Fibroblast of the aortic adventitia (primary cell): ENCODE data around the gene AQP7. TPM values are rescaled to one million over a fixed set of nuclear protein-coding genes. Genes with fewer than 3 reads are reported as not detected.
"Not testable (repeated sequence)": the region's sequence is repeated elsewhere in the genome, so short reads cannot be mapped to it uniquely, and the experiment has no call there.

Experiments used
- DNase-seq: peaks from one replicate; pipeline ENCODE4 v3.0.0-alpha.2; 2010; ENCODE audit warnings: low read depth
- H3K4me3 ChIP-seq: 2 replicates; pipeline ENCODE4 v1.5.1; 2011; ENCODE audit warnings: low read depth, mild to moderate bottlenecking, control low read depth, low read length, moderate library complexity
- total RNA-seq: library from RNA; depleted of rRNA; stranded (reverse); fragments of >200 nt; gene quantifications from 2 replicates; pipeline ENCODE4 v1.2.3, GENCODE V29; 2012; ENCODE audit warnings: low replicate concordance
- TF ChIP-seq, protein P1 (sequence below): IDR thresholded peaks from 2 replicates; pipeline ENCODE4 v1.5.1; 2011; ENCODE audit warnings: mild to moderate bottlenecking, low read length, control low read depth, inconsistent platforms; ENCODE audit not compliant: insufficient read depth

The AQP7 gene
- total RNA-seq: 0.09 TPM in 1 of 2 replicates, not detected in the other

DNA sequence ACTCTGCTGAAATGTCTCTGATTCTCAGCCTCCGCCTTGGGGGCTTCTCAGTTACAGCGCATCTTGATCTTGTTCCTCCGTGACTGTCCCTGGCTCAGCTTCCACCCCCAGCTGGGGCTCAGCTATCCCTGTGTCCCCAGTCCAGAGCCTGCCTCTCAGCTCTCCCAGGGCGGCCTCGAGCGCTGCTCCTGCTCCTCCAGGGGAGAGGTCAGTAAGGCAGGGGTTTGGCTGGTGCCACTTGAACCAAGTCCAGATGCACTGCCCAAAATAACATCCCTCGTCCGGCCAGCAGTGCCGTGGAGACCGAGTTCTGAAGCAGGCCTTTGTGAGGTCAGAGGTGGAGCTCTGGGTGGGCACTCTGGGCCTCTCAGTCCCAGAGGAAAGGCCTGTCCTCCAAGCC is at the start of gene AQP7:
TSS of gene AQP7 (minus strand) at position 198 of the 400 bp plus-strand sequence. CDS start 1,306 bp downstream, outside the sequence.
- not testable (repeated sequence) for DNase-seq, H3K4me3 ChIP-seq

DNA sequence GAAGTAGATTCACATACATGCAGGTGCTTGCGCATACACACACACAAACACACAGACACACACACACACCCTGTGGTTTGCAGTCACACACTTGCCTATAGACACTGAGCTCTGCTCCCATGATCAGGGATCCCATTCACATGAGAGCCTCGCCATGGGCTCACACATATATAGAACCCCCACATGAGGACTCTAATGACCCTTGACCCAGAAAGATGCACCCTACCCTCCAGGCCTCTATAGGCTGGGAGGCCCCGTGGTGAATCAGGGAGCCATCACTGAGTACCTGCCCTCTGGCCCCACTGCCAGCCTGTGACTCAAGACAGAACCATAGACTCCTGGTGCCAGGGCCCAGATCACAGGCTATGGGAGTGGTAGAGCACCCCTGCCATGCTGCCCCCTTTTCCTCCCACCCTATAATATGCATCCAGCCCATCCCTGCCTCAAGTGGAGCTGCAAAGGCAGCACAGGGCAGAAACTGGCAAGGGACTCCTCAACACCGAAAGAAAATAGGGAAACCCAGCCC is 48.3 kb upstream of the AQP7 start:
- no peak for DNase-seq
- TF ChIP-seq, protein P1, sequence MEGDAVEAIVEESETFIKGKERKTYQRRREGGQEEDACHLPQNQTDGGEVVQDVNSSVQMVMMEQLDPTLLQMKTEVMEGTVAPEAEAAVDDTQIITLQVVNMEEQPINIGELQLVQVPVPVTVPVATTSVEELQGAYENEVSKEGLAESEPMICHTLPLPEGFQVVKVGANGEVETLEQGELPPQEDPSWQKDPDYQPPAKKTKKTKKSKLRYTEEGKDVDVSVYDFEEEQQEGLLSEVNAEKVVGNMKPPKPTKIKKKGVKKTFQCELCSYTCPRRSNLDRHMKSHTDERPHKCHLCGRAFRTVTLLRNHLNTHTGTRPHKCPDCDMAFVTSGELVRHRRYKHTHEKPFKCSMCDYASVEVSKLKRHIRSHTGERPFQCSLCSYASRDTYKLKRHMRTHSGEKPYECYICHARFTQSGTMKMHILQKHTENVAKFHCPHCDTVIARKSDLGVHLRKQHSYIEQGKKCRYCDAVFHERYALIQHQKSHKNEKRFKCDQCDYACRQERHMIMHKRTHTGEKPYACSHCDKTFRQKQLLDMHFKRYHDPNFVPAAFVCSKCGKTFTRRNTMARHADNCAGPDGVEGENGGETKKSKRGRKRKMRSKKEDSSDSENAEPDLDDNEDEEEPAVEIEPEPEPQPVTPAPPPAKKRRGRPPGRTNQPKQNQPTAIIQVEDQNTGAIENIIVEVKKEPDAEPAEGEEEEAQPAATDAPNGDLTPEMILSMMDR: no peak
- H3K4me3 ChIP-seq: no peak overlapping the region

DNA sequence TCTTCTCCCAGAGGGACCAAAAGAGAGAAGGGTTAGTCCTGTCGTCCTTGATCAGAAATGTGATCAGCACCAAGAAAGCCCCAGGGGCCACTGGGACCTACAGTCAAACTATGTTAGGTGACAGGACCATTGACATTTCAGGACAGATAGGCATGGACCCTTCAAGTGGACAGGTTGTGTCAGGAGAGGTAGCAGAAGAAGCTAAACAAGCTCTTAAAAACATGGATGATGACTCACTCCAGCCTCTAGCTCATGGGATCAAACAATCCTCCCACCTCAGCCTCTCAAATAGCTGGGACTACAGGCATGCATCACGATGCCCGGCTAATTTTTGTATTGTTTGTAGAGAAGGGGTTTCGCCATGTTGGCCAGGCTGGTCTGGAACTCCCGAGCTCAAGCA is 47.3 kb upstream of the AQP7 start:
- no peak for DNase-seq
- TF ChIP-seq, protein P1: no peak
- H3K4me3 ChIP-seq: no peak overlapping the region

DNA sequence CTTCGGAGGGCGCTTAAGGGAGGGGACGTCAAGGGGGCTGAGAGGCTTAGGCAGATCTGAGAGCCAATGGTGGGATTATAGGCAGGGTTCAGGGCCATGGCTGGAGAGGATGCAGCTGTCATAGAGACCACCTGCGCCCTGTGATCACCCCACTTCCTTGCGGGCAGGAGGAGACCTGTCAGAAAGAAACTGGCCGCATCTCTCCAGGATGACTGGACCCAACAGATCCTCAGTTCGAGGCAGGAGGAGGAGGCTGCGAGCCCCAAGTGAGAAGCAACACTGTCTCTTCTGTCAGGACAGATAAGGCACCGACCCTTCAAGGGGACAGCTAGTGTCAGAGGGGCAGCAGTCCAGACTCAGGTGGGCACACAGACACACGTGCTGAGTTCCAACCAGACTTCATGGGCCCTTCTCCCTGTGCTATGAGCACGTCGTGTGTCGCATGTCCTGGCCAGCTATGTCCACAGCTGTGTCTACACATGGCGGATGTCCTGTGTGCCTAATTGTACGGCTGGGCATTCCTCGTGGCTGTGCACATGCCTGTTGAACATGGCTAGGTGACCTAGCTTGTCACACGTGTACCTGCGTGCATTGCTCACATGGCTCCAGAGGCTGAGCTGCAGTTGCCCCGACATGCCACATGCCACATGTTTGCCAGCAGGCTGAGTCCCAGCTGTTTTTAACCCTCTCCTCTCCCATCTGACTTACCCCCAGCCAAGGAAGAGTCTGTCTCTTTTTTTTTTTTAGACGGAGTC is 45.6 kb upstream of the AQP7 start:
- H3K4me3 ChIP-seq: peak overlapping the region; percentile 44
- TF ChIP-seq, protein P1: no peak
- DNase-seq: no peak

DNA sequence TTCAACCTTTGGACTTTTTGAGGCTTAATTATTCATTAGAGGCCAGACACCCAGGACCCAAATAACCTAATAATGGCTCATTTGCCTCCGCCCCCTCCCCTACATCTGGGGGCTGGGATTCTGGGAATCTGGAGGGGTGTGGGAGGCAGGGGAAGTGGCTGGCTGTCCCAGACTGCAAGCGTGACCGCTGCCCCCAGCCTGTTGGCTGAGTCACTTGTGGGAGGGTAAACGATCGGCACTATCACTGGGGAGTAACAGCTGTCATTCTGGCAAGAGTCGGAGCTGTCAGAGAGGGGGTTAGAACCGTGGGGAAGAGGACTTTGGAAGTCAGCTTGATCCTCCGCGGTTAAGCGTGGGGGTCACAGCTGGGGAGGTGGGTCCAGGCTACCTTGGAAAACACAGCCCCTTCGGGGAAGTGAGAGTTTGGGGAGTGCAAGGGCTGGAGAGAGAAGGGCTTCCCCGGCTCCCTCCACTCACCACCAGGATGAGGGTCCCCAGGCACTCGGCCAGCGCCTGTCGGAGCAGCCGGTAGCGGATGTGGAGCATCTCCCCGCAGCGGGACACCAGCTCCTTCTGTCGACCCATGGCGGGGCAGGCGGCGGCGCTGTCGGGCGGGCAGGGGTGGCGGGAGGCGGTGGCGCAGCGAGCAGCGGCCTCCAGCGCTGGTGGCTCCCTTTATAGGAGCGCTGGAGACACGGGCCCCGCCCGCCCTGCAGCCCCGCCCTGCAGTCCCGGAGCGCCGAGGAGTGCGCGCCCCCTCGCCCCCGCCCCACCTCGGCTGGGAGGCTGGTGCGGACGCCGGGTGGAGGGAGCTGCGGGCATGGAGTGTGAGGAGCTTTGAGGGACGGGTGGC is 44.8 kb upstream of the AQP7 start, which contains the start of gene AQP3:
TSS of gene AQP3 (minus strand) at position 648 of the 853 bp plus-strand sequence. CDS start at position 585, 63 bp downstream.
- DNase-seq: peak; percentile 10
- H3K4me3 ChIP-seq: peak within 1 kb of the TSS; percentile 50
- TF ChIP-seq, protein P1: peak; percentile 37

DNA sequence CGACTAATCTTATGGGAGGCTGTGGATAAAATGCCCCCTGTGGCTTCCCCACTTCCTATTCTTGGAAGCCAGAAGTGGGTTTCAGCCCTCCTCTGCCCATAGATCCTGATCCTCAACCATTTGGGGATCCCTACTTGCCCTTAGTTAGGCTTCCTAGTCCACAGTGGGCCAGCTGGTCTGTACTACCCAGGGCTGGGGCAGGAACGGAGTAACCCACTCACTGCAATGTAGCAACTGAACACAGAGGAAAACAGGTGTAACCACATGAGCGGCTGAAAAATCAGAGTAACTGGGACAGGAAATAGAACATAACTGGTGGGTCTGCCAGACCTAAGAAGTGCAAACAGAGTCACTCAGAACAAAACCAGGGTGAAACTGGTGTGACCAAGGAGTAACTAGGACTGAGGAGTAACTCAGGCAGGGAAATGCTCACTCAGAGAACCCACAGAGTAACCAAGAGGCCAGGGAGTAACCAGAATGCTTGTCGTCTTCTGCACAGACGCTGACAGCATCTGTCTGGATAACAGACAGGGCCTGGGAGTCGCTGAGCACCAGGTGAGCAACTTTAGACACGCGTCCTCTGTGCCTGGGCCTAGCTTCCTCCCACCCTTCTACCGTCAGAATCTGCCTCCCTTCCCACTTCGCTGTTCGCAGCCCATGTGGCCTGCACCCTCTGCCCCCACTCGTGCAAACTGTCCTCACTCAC is 44.0 kb upstream of the AQP7 start:
- TF ChIP-seq, protein P1: no peak
- no peak for DNase-seq
- no peak overlapping the region for H3K4me3 ChIP-seq
